Measurements from ENCODE around the gene C13orf46. TPM values are rescaled to one million over a fixed set of nuclear protein-coding genes. Genes with fewer than 3 reads are reported as not detected.
"Not testable (repeated sequence)": the region's sequence is repeated elsewhere in the genome, so short reads cannot be mapped to it uniquely, and the experiment has no call there.

Gene C13orf46
- polyA plus RNA-seq (2012; ENCODE audit: insufficient read depth, insufficient read length), result not detected

DNA sequence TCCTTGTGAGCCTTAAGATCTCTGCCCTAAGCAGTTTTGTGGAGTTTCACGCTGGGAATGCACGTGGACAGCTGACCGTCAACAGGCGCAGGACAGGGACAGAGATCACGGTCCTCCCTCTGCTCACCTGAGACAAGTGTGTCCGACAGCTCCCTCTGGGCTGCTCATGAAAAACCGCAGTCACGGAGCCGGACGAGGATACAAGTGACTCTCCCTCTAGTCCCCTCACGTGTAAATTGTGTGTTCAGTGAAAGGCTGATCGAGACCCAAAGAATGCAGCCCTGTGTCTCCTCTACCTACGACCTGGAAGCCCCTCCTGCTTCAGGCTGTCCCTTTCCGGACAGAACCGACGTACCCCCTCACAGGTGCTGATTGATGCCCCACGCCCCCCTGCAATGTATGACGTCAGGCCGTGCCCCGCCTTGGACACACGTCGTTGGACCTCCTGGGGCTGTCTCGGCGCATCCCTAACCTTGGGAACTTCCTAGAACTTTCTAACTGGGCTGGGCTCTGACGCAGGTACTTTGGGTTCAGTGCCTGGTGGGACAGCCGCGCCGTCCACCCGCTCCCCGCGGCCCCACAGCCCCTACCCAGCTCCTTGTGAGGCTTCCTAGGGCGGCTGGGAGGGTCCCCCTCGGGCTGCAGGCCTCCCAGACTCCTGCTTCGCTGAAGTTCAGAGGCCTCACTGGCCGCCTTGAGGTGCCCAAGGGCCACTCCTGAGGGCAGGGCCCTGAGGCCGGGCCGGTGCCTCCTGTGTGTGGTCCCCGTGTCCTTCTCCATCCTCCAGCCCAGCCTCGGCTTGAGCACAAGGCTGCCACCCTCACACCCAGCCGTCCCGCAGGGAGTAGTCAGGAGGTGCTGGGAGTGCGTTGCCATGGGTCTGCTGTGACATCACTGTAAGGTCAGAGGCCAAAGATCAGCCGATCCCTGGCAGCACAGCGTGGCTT, at the start of gene C13orf46:
Gene C13orf46, minus strand, starts transcription at position 859 of the 947 bp plus-strand sequence. Its CDS starts 79 bp downstream, at position 780.
- H3K4me3 ChIP-seq (ENCODE audit: low read length), result no peak within 1 kb of the TSS
- DNase-seq (ENCODE audit: low read depth, low spot score), result no peak

DNA sequence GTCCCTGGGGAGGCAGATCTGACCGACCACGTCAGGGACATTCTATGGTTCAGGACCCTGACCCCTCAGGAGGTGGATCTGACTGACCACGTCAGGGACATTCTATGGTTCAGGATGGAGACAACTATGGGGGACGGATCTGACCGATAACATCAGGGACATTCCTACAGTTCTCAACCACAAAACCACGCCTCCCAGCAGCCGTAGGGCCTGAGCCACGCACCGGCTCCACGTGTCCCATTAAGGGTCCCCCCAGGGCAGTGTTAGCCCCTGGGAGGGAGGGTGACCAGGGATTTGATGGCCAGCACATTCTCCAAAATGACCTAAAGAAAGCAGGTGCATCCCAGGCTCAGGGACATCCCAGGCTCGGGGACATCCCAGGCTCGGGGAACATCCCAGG, 49.0 kb upstream of the C13orf46 start:
- DNase-seq (ENCODE audit: low read depth, low spot score), result no peak
- no peak overlapping the region for H3K4me3 ChIP-seq (ENCODE audit: low read length)

DNA sequence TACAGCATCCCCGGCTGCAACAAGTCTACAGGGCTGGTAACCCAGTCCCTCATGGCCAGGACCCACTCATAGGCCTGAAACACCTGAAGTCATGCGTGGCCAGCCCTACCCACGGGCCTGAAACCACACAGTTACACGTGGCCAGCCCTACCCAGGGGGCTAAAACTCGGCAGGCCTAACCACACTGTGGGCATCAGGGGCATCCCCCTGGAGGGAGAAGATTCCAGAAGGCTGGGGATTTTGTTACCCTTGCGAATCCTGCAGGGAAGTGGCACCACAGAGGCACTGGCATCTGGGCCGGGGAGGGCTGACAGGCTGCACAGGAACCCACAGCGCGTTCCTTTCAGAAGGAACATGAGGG, 48.4 kb upstream of the C13orf46 start:
- DNase-seq (ENCODE audit: low read depth, low spot score), result no peak
- H3K4me3 ChIP-seq (ENCODE audit: low read length), result no peak overlapping the region

DNA sequence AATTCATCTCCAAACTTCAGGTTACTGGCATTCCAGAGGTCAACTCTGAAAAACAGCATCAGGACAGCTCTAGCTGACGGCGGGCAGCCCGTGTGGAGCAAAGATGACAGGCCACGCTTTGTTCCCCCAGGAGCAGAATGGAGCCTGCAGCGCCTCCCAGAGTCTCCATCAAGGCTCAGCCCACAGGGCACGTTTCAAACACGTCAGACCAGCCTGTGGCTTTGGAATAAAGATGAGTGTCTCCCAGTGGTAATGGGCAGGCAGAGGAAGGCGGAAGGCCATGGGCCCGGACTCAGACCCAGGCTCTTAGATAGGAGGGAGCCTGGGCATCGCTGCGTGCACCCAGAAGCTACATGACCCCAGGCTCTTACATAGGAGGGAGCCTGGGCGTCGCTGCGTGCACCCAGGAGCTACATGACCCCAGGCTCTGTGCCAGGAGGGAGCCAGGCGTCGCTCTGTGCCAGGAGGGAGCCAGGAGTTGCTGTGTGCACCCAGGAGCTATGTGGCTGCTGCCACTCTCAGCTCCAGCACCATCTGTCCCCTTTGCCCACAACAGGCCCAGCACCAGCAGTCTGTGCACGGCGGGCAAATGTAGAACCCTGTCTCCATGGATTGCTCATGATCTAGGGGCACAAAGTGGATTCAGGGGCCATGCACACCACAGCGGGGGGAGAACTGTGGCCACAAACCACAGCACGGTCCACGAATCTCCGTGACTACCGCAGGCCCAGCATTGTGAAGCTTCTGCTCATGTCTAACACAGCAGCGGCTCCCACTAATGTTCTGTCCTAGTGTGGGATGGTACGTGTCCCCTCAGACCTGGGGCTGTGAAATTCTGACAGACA, 47.8 kb upstream of the C13orf46 start:
- H3K4me3 ChIP-seq (ENCODE audit: low read length), result no peak overlapping the region
- DNase-seq (ENCODE audit: low read depth, low spot score), result no peak

DNA sequence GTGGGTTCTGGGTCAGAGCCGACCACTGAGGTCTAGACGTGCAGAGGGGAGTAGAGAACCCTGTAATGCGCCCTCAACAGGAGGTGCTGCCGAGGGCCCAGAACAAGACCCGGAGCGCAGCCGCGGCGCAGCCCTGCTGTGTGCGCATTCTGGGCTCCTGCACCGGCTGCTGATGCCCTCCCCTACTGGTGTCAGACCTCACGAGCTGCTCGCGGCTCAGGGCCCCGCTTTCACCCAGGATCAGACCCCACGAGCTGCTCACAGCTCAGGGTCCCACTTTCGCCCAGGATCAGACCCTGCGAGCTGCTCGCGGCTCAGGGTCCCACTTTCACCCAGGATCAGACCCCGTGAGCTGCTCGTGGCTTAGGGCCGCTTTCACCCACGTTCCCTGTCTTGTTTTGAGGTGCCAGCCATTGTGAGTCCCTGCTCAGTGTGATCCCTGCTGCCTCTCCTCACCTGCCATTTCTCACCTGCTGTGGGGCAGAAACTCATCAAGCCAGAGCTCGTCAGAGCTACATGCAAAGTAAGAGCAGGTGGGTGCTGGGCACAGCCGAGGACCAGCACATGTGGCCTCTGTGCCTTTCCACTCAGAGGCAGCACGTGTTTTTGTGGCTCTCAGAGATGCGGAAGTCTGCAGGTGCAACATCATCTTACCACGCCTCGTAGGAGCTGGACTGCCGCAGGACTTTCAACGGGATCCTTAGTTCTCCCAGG, 47.0 kb upstream of the C13orf46 start:
- H3K4me3 ChIP-seq (ENCODE audit: low read length), result no peak overlapping the region
- DNase-seq (ENCODE audit: low read depth, low spot score), result no peak

GRCh38 chr13:114020134-114020533, 46.3 kb upstream of the C13orf46 start:
- DNase-seq (ENCODE audit: low read depth, low spot score); H3K4me3 ChIP-seq (ENCODE audit: low read length): not testable (repeated sequence)

GRCh38 chr13:114019367-114019766, 45.5 kb upstream of the C13orf46 start:
- no peak for DNase-seq (ENCODE audit: low read depth, low spot score)
- no peak overlapping the region for H3K4me3 ChIP-seq (ENCODE audit: low read length)

GRCh38 chr13:114018461-114019055, 44.7 kb upstream of the C13orf46 start:
- no peak overlapping the region for H3K4me3 ChIP-seq (ENCODE audit: low read length)
- DNase-seq (ENCODE audit: low read depth, low spot score), result no peak

DNA sequence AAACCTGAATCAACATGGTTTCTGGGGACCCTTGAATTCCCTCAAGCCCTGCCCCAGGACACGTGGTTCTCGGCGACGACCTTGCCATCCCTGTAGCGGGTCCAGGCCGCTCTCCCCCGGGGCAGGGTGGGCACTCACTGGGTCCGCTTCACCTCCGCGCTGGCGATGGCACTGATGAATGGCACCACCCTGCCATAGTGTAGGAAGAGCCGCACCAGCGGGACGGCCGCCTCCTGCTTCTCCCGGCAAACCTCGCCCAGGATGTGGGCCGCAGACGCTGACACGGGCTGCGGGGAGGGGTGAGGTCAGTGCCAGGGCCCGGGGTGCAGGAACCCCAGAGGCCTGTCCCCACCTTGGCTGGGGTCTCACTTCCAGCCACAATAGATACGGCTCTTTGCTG, 44.1 kb upstream of the C13orf46 start:
- DNase-seq (ENCODE audit: low read depth, low spot score), result no peak
- H3K4me3 ChIP-seq (ENCODE audit: low read length), result no peak overlapping the region

DNA sequence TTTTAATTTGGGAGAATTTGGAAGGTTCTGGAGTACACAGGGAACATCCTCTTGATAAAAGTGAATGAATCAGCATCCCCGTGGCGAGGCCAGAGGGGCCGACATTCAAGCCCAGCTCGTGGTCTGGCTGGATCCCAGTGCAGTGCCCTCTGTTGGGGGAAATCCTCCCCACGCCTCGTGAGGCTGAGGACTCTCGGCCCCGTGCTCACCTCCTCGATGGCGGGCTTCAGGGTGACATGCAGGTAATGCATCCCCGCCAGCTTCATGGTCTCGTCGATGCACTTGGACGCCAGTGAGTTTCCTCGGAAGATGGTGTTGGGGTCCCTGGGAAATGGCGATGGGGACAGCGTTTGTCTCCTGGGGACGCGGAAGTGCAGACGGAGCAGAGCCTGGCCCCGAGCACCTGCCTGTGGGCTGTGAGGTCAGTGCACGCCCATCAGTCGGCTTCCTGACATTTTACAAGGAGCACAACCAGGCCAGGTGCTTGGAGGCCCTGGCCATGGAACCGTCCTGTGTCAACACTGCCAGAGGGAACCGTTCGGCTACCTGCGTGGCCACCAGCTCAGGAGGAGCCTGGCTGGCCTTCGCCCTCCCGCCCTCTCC, 43.3 kb upstream of the C13orf46 start:
- no peak for DNase-seq (ENCODE audit: low read depth, low spot score)
- H3K4me3 ChIP-seq (ENCODE audit: low read length), result no peak overlapping the region

DNA sequence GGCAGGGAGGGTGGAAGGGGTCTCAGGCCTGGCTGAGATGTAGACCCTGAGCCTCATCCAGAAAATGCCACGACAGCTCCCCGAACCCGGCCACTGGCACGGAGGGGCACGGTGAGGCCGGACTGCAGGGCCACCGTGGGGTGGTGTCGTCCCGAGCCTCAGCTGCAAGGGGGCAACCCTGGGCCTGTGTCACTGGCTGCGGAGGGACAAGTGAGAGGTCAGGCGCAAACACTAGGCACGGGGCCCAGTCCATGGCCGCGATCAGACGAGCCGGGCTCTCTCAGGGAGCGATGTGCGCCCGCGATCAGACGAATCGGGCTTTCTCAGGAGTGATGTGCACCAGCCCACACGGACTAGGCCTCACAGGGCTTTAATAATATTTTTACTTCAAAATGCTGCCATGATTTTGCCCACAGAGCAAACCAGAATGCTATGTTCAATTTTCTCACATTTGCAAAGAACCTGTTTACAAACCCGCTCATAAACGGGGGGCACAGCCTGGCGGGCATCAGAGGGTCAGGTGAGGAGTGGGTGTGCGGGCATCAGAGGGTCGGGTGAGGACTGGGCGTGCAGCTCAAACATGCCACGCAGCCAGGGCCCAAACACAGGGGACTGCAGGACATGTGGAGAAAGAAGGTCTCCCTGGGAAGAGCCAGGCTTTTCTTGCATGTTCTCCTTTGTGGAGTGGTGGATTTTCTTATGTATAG, 42.6 kb upstream of the C13orf46 start:
- H3K4me3 ChIP-seq (ENCODE audit: low read length), result no peak overlapping the region
- no peak for DNase-seq (ENCODE audit: low read depth, low spot score)

GRCh38 chr13:114015969-114016295, 42.1 kb upstream of the C13orf46 start:
- H3K4me3 ChIP-seq (ENCODE audit: low read length), result no peak overlapping the region
- DNase-seq (ENCODE audit: low read depth, low spot score), result no peak

DNA sequence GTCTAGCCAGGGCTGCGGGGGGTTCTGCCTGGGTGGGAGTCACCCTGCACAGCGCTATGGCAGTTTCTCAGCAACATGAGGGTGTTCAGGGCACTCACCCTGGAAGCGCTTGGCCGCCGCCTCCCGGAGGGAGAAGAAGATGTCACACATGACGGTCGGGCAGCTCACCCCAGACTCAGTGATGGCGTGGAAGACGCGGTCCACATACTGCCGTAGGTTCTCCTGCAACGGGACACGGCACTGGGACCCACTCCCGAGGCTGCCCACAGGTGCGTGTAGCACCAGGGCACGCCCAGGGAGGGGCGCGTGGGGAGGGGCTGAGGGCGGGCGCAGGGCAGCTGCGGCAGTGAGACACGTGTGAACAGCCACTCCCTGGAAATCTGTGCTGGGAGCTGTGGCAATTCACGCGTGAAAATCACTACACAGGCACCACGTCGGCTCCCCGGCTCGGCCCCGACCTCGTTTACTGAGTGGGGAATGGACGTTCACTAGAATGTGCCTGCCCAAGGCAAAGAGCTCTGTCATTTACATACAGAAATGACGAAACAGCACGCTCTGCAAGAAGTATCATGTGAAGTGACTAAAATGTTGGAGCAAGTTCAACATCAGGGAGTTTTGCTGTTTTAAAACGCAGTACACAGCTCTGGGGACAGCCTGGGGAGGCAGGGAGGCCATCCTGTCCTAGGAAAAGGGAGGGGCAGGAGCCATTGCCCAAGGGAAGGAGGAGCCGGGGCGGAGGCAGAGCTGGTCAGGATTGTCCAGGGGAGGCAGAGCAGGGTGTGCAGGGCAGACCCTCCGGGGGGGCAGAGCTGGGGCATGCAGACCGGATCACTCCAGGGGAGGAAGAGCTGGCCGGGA, 41.5 kb upstream of the C13orf46 start:
- no peak for DNase-seq (ENCODE audit: low read depth, low spot score)

GRCh38 chr13:114013952-114014629, 40.2 kb upstream of the C13orf46 start:
- no peak overlapping the region for H3K4me3 ChIP-seq (ENCODE audit: low read length)
- no peak for DNase-seq (ENCODE audit: low read depth, low spot score)

More for the DNA sequence above, 41.5 kb upstream of the C13orf46 start:
- no peak overlapping the region for H3K4me3 ChIP-seq (ENCODE audit: low read length)

DNA sequence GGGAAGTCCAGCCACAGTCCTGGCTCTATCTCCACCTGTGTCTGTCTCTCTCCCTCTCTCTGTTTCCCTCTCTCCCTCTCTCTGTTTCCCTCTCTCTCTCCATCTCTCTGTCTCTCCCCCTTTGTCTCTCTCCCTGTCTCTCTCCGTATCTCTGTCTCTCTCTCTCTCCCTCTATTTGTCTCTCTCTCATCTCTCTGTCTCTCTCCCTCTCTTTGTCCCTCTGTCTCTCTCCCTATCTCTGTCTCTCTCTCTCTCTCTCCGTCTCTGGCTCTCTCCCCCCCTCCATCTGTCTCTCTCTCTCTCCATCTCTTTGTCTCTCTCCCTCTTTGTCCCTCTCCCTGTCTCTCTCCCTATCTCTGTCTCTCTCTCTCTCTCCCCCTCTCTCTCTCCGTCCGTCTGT, 39.5 kb upstream of the C13orf46 start:
- no peak overlapping the region for H3K4me3 ChIP-seq (ENCODE audit: low read length)
- DNase-seq (ENCODE audit: low read depth, low spot score), result no peak

DNA sequence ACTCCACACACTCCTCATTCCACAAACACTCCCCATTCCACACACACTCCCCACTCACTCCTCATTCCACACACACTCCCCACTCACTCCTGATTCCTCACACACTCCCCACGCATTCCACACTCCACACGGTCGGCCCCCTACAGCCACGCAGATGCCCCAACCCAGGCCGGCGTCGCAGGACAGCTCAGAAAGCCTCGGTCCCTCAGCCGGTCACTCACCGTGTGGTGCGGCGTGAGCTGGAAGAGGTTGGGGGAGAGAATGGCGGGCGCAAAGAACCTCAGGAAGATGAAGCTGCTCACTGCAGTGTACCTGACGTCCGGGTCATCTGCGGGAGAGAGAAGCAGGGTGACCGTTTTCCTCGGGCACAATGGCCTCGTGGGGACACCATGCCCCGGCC, 39.0 kb upstream of the C13orf46 start:
- H3K4me3 ChIP-seq (ENCODE audit: low read length), result no peak overlapping the region
- no peak for DNase-seq (ENCODE audit: low read depth, low spot score)

DNA sequence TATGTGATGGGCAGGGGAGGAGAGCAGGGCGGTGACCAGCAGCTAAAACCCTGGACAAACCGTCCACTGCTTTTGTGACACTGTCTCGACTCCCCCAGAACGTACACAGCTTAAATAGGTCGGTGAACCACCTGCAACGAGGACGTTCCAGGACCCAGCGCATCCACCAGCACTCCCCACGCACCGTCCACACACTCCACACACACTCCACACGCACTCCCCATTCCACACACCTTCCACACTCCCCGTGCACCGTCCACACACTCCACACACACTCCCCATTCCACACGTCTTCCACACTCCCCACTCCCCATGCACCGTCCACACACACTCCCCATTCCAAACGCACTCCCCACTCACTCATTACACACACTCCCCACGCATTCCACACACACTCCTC, 38.3 kb upstream of the C13orf46 start:
- no peak overlapping the region for H3K4me3 ChIP-seq (ENCODE audit: low read length)
- DNase-seq (ENCODE audit: low read depth, low spot score), result no peak
